Adipocyte (in vitro differentiated cells): ENCODE data around the gene SEC11C.
A peak's percentile ranks its signal among the peaks of the same experiment; 100 is the strongest.

ENCODE experiments used
- DNase-seq: peaks from one replicate; pipeline ENCODE4 v3.0.0-alpha.2; 2015; ENCODE audit warnings: low read depth
- H3K27me3 ChIP-seq: replicated peaks from 2 replicates; pipeline ENCODE4 v1.7.0; 2013; ENCODE audit warnings: mild to moderate bottlenecking, low read length, moderate library complexity; ENCODE audit not compliant: control insufficient read depth, insufficient read depth
- H3K36me3 ChIP-seq: 2 replicates; pipeline ENCODE4 v1.7.0; 2013; ENCODE audit warnings: low read length, mild to moderate bottlenecking, moderate library complexity; ENCODE audit not compliant: control insufficient read depth, insufficient read depth, severe bottlenecking
- H3K4me1 ChIP-seq: 2 replicates; pipeline ENCODE4 v1.7.0; 2013; ENCODE audit warnings: mild to moderate bottlenecking, low read length, moderate library complexity; ENCODE audit not compliant: control insufficient read depth, insufficient read depth
- H3K4me3 ChIP-seq: 2 replicates; pipeline ENCODE4 v1.7.0; 2013; ENCODE audit warnings: mild to moderate bottlenecking, low read length, moderate library complexity
- H3K9ac ChIP-seq: 2 replicates; pipeline ENCODE4 v1.7.0; 2013; ENCODE audit warnings: mild to moderate bottlenecking, low read length, moderate library complexity
- H3K9me3 ChIP-seq: 2 replicates; pipeline ENCODE4 v1.7.0; 2013; ENCODE audit warnings: mild to moderate bottlenecking, low read length, moderate library complexity; ENCODE audit not compliant: control insufficient read depth

The SEC11C gene

GRCh38 chr18:59149007-59149406 is 9.3 kb downstream of the SEC11C start:
- Histone ChIP-seq H3K4me1 (no peaks in the 10 kb centered on the region), H3K4me3 (no peak overlapping the region), H3K36me3 (peaks cover 4% of the 10 kb centered on the region), H3K9me3 (no peaks in the 10 kb centered on the region), H3K9ac (no peak overlapping the region), H3K27me3 (peaks cover 8% of the 10 kb centered on the region)
- DNase-seq = no peak

DNA sequence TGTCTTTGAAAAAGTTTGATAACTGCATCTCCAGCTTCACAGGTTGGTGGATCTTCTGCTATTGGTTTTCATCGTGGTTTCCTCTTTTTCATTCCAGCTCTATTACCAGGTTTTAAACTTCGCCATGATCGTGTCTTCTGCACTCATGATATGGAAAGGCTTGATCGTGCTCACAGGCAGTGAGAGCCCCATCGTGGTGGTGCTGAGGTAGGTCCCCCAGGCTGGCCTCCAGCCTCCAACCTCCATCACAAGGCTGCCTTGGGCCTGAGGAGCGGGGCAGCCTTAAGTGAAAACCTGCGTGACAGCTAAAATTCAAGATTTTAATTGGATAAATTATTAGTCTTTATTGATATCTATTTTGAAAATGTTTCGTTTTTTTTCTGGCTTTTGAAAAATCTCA is 9.7 kb downstream of the SEC11C start:
- Histone ChIP-seq H3K9ac (no peak overlapping the region), H3K9me3 (no peaks in the 10 kb centered on the region)
- no peak for DNase-seq

GRCh38 chr18:59150236-59150635 is 10.6 kb downstream of the SEC11C start:
- no peaks in the 10 kb centered on the region for H3K4me1 ChIP-seq
- H3K36me3 ChIP-seq = peaks cover 4% of the 10 kb centered on the region
- H3K27me3 ChIP-seq = peaks cover 8% of the 10 kb centered on the region
- H3K4me3 ChIP-seq = no peak overlapping the region
- no peak overlapping the region for H3K9ac ChIP-seq
- H3K9me3 ChIP-seq = no peaks in the 10 kb centered on the region
- DNase-seq = no peak

More for the DNA sequence above, 9.7 kb downstream of the SEC11C start:
- H3K36me3 ChIP-seq = peaks cover 4% of the 10 kb centered on the region
- peaks cover 8% of the 10 kb centered on the region for H3K27me3 ChIP-seq
- no peak overlapping the region for H3K4me3 ChIP-seq
- H3K4me1 ChIP-seq = no peaks in the 10 kb centered on the region

DNA sequence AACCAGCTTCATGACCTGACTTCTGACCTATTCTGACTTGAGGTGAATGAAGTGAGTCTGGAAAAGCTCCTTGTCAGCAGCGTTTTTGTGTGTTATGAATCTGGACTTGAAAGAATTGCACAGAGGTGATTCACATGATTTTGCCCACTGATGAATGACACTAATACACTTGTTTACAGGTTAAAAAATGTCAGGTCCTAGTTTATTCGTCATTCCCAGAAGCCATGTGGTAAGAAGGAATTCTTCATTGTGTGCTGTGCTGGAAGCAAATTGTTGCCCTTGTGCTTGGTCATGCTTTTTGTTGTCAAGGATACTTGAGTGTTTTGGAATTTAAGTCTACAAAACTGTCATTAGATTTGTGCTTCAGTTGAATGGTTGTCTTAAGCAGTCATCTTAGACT is 15.5 kb downstream of the SEC11C start:
- Histone ChIP-seq H3K4me3 (no peak overlapping the region), H3K9me3 (no peaks in the 10 kb centered on the region), H3K36me3 (peaks cover 4% of the 10 kb centered on the region), H3K27me3 (no peaks in the 10 kb centered on the region), H3K4me1 (no peaks in the 10 kb centered on the region), H3K9ac (no peak overlapping the region)
- DNase-seq = peak; percentile 66

DNA sequence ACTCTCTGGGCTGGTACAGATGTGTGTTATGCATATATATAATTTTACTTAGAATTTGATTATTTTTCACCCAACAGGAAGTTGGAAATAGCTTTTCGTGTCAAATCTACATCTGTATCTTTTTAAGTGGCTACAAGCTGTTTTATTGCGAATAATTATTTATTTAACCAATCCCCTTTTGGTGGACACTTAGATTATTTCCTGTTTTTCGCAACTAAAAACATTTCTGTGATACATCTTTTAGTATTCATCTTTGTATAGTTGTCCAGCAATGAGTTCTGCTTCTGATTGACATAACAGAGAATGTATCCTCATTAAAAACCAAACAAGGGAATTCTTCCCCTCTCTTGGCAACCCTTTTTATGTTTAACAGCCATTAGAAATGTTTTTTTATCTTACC is 16.6 kb downstream of the SEC11C start:
- Histone ChIP-seq H3K4me1 (no peaks in the 10 kb centered on the region), H3K9ac (no peak overlapping the region), H3K36me3 (peaks cover 4% of the 10 kb centered on the region), H3K4me3 (no peak overlapping the region), H3K9me3 (no peaks in the 10 kb centered on the region), H3K27me3 (no peaks in the 10 kb centered on the region)
- no peak for DNase-seq

- Histone ChIP-seq H3K27me3 (no peaks in the 10 kb centered on the region), H3K4me1 (no peaks in the 10 kb centered on the region), H3K9me3 (no peaks in the 10 kb centered on the region), H3K36me3 (no peaks in the 10 kb centered on the region), H3K4me3 (no peak overlapping the region), H3K9ac (no peak overlapping the region)
- no peak for DNase-seq
Observed at GRCh38 chr18:59159265-59159664, 19.6 kb downstream of the SEC11C start.

DNA sequence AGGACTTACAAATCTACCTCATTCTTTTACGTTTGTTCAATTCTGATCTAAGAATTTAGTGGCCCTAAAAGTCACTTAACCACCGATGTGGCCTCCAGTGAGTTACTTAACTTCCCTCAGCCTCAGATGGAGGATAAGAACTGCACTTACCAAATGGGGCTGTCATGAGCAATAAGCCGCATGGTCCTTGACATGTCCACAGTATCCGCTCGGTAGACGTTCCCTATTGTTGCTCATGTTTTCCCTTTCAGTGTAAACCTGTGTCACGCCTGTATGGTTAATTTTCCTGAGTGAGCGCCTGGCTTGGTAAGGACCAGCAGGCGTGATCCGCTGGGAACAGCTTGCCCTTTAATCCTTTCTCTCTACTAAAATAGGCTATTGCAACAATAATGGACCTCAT is 20.3 kb downstream of the SEC11C start:
- Histone ChIP-seq H3K4me1 (no peaks in the 10 kb centered on the region), H3K36me3 (no peaks in the 10 kb centered on the region), H3K9me3 (no peaks in the 10 kb centered on the region), H3K27me3 (peaks cover 3% of the 10 kb centered on the region), H3K4me3 (no peak overlapping the region), H3K9ac (no peak overlapping the region)
- no peak for DNase-seq

DNA sequence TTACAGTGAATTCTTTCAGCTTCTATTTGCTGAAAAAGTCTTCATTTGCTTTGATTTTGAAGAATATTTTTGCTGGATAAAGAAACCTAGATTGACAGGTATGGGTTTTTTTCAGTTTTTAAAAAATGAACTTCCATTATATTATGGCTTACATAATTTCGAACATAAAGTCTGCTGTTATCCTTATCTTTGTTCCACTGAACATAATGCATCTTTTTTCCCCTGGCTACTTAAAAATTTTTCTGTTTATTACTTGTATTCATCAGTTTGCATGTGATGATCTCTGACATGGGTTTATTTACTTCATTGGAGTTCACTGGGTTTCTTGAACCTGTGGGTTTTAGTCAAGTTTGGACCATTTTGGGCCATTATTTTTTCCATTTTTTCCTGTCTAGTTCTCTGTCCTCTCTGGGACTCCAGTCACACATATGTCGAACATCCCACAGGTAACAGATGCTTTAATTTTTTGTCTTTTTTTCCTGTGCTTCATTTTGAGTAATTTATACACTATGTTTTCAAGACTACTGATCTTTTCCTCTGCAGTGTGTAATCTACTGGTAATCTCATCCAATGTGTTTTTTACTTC is 33.1 kb downstream of the SEC11C start:
- H3K4me3 ChIP-seq = no peak overlapping the region
- no peaks in the 10 kb centered on the region for H3K27me3 ChIP-seq
- H3K9ac ChIP-seq = no peak overlapping the region
- H3K4me1 ChIP-seq = no peaks in the 10 kb centered on the region
- H3K36me3 ChIP-seq = no peaks in the 10 kb centered on the region
- H3K9me3 ChIP-seq = peaks cover 54% of the 10 kb centered on the region
- peak; percentile 19 for DNase-seq

GRCh38 chr18:59177485-59177884 is 37.8 kb downstream of the SEC11C start:
- peaks cover 25% of the 10 kb centered on the region for H3K9me3 ChIP-seq
- no peak for DNase-seq
- H3K36me3 ChIP-seq = no peaks in the 10 kb centered on the region
- H3K9ac ChIP-seq = no peak overlapping the region
- H3K4me3 ChIP-seq = no peak overlapping the region
- no peaks in the 10 kb centered on the region for H3K27me3 ChIP-seq
- H3K4me1 ChIP-seq = no peaks in the 10 kb centered on the region

- Histone ChIP-seq H3K27me3 (no peaks in the 10 kb centered on the region), H3K4me3 (no peak overlapping the region), H3K4me1 (no peaks in the 10 kb centered on the region), H3K9ac (no peak overlapping the region), H3K36me3 (no peaks in the 10 kb centered on the region), H3K9me3 (peaks cover 5% of the 10 kb centered on the region)
- peak; percentile 88 for DNase-seq
Observed at GRCh38 chr18:59180150-59180845, 40.6 kb downstream of the SEC11C start.

DNA sequence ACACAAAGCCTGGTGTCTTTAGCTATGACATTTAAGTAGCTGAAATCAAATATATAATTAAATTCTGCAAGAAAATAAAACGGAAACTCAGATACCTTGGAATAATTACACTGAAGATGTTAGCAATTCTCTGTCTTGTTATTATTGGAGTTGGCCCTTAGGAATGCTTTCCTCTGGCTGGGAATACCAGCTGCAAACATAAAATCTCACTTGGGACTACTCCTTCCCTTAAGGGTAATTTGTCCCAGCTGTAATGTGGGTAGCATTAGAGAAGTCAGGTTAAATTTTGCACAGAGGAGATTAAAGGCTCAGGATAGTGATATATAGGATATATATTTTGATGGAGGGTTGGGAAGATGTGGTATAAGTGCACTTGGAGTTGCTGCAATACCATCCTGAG is 43.0 kb downstream of the SEC11C start:
- H3K36me3 ChIP-seq = no peaks in the 10 kb centered on the region
- no peak overlapping the region for H3K4me3 ChIP-seq
- H3K4me1 ChIP-seq = no peaks in the 10 kb centered on the region
- peak; percentile 38 for DNase-seq
- H3K9me3 ChIP-seq = no peaks in the 10 kb centered on the region
- H3K27me3 ChIP-seq = no peaks in the 10 kb centered on the region
- no peak overlapping the region for H3K9ac ChIP-seq

GRCh38 chr18:59189008-59189407 is 49.3 kb downstream of the SEC11C start:
- Histone ChIP-seq H3K27me3 (peaks cover 4% of the 10 kb centered on the region), H3K36me3 (no peaks in the 10 kb centered on the region), H3K4me1 (no peaks in the 10 kb centered on the region), H3K9ac (no peak overlapping the region), H3K9me3 (peaks cover 4% of the 10 kb centered on the region), H3K4me3 (no peak overlapping the region)
- no peak for DNase-seq
